ENCODE results near the gene SLAMF9.

DNA sequence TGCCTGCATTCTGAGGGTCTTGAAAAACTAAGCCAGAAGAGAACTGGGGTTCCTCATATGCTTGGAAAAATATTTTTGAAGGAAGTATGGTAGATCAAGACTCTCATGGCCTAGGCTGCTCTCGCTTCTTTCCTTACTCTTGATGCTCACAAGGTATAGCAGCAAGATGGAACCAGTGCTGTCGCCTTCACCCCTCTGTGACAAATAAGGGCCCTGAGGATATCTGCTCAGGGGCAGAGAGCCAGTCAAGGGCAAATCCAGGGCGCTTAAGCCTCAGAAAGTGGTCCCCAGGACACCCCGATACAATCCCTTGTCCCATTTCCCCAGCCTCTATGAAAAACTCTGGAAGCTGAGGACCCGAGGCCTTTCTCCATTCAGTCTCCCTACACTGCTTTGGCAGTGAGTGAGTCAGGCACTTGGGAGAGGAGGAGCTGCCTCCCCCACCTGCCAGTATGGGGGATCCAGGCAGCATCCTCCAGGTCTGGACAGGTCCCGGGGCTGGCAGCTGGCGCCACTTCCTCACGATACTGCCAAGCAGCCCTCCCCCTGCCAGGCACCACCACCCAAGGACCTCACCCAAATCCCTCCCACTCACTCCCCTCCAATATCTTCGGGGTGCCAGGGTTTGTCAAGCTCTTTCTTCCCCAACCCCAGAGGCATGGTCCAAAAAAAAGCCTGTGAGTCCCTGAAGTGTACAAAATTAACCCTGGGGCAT lies 10.0 kb downstream of the SLAMF9 start:
- TF ChIP-seq, protein P1, sequence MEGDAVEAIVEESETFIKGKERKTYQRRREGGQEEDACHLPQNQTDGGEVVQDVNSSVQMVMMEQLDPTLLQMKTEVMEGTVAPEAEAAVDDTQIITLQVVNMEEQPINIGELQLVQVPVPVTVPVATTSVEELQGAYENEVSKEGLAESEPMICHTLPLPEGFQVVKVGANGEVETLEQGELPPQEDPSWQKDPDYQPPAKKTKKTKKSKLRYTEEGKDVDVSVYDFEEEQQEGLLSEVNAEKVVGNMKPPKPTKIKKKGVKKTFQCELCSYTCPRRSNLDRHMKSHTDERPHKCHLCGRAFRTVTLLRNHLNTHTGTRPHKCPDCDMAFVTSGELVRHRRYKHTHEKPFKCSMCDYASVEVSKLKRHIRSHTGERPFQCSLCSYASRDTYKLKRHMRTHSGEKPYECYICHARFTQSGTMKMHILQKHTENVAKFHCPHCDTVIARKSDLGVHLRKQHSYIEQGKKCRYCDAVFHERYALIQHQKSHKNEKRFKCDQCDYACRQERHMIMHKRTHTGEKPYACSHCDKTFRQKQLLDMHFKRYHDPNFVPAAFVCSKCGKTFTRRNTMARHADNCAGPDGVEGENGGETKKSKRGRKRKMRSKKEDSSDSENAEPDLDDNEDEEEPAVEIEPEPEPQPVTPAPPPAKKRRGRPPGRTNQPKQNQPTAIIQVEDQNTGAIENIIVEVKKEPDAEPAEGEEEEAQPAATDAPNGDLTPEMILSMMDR (conservative IDR thresholded peaks at IDR 0.05) = no peak
- no peak for TF ChIP-seq EZH2 (IDR thresholded peaks at IDR 0.05; ENCODE audit: low read depth)
